GM19372 (cell line): ENCODE data around the gene ZFPL1.

ENCODE experiments used
- ATAC-seq: cut with Tn5 transposase; IDR thresholded peaks from one replicate; pipeline ENCODE4 v1.9.1; 2021; ENCODE audit warnings: mild to moderate bottlenecking, low read depth, moderate library complexity; ENCODE audit not compliant: unreplicated experiment

Gene ZFPL1

GRCh38 chr11:65126624-65127274, 42.7 kb downstream of the ZFPL1 start:
- no peak for ATAC-seq

- ATAC-seq = no peak
These were observed 43.6 kb downstream of the ZFPL1 start for GRCh38 chr11:65127473-65128181.

- ATAC-seq = no peak
These were observed 44.4 kb downstream of the ZFPL1 start for GRCh38 chr11:65128182-65129145.

- no peak for ATAC-seq
These were observed 45.8 kb downstream of the ZFPL1 start for GRCh38 chr11:65129649-65130441.

GRCh38 chr11:65130631-65131416, 46.8 kb downstream of the ZFPL1 start:
- no peak for ATAC-seq

GRCh38 chr11:65131417-65131776, 47.4 kb downstream of the ZFPL1 start:
- ATAC-seq = no peak

- no peak for ATAC-seq
These were observed 47.8 kb downstream of the ZFPL1 start for GRCh38 chr11:65131895-65132237.

GRCh38 chr11:65132238-65132987, 48.4 kb downstream of the ZFPL1 start:
- ATAC-seq = no peak

GRCh38 chr11:65132988-65133700, 49.1 kb downstream of the ZFPL1 start:
- ATAC-seq = no peak

GRCh38 chr11:65133724-65134123, 49.7 kb downstream of the ZFPL1 start:
- ATAC-seq = no peak

GRCh38 chr11:65134240-65134951, 50.4 kb downstream of the ZFPL1 start, which contains the start of gene SYVN1:
SYVN1 (minus strand) TSS chr11:65134519; CDS start chr11:65133601, 918 bp downstream.
- peak; percentile 47 for ATAC-seq

- ATAC-seq = peak; percentile 63
These were observed 51.1 kb downstream of the ZFPL1 start for GRCh38 chr11:65134952-65135632.

- no peak for ATAC-seq
These were observed 51.7 kb downstream of the ZFPL1 start for GRCh38 chr11:65135633-65136145.

- no peak for ATAC-seq
These were observed 52.6 kb downstream of the ZFPL1 start for GRCh38 chr11:65136515-65137096.
